Caco-2 (cell line): ENCODE results near the gene SCMH1. TPM values are rescaled to one million over a fixed set of nuclear protein-coding genes. Genes with fewer than 3 reads are reported as not detected.

Experiments
- BruUV-seq: library from RNA; stranded (reverse); fragments of 400-500 nt; replicated peaks from 2 replicates; lab custom pipeline; 2021; lab: Mats Ljungman, UMichigan
- CTCF ChIA-PET: fragments of 300-600 bp; sonication (Branson Sonifier 250); formaldehyde crosslinking; loops from one replicate; lab custom pipeline; 2022; ENCODE audit warnings: antibody characterized with exemption; lab: Charles Lee
- POLR2A ChIA-PET: fragments of 300-600 bp; sonication (Branson Sonifier 250); formaldehyde crosslinking; loops from one replicate; lab custom pipeline; 2022; ENCODE audit warnings: antibody characterized with exemption; lab: Charles Lee
- DNase-seq, 2 experiments: peaks; one replicate each; pipeline versions ENCODE4 v3.0.0 to v3.0.0-alpha.2; 2020 to 2022
- H3K27me3 ChIP-seq: replicated peaks from 2 replicates; pipeline ENCODE4 v1.6.0; 2011; ENCODE audit warnings: low read length; ENCODE audit not compliant: control insufficient read depth, insufficient read depth
- H3K36me3 ChIP-seq: 2 replicates; pipeline ENCODE4 v1.5.1; 2011; ENCODE audit warnings: low read length; ENCODE audit not compliant: control insufficient read depth, insufficient read depth
- H3K4me1 ChIP-seq: fragments of 250-450 bp; sonication (Bioruptor Pico); 2 replicates; pipeline ENCODE4 v1.5.1; 2020; ENCODE audit warnings: mild to moderate bottlenecking
- H3K4me3 ChIP-seq: 2 replicates; pipeline ENCODE4 v1.5.1; 2011; ENCODE audit warnings: low read depth, mild to moderate bottlenecking, control low read depth, low read length
- H3K9me3 ChIP-seq: fragments of 250-450 bp; sonication (Bioruptor Pico); 2 replicates; pipeline ENCODE4 v1.5.1; 2020; ENCODE audit warnings: mild to moderate bottlenecking, moderate library complexity
- H3K27ac Mint-ChIP-seq: one replicate; pipeline ENCODE4 v1.8.0; 2022; ENCODE audit warnings: mixed read lengths; ENCODE audit not compliant: unreplicated experiment
- H3K27me3 Mint-ChIP-seq: one replicate; pipeline ENCODE4 v1.8.0; 2022; ENCODE audit warnings: mixed read lengths; ENCODE audit not compliant: insufficient read depth, unreplicated experiment
- H3K36me3 Mint-ChIP-seq: one replicate; pipeline ENCODE4 v1.8.0; 2022; ENCODE audit warnings: mild to moderate bottlenecking, mixed read lengths; ENCODE audit not compliant: insufficient read depth, unreplicated experiment
- H3K4me1 Mint-ChIP-seq: one replicate; pipeline ENCODE4 v1.8.0; 2022; ENCODE audit warnings: low read depth, mixed read lengths; ENCODE audit not compliant: unreplicated experiment
- H3K4me3 Mint-ChIP-seq: one replicate; pipeline ENCODE4 v1.8.0; 2022; ENCODE audit warnings: mild to moderate bottlenecking, moderate library complexity, mixed read lengths; ENCODE audit not compliant: unreplicated experiment
- H3K9me3 Mint-ChIP-seq: one replicate; pipeline ENCODE4 v1.8.0; 2022; ENCODE audit warnings: mixed read lengths; ENCODE audit not compliant: unreplicated experiment
- CTCF ChIP-seq, 2 experiments: fragments of 200-600 bp in 1 of 2; IDR thresholded peaks; 1 replicate in 1 of 2; 2 replicates in 1 of 2; pipeline versions ENCODE4 v1.5.1 to v1.8.0; 2011 to 2022; ENCODE audit warnings: antibody characterized with exemption in 1 of 2, control low read depth in 1 of 2, inconsistent platforms in 1 of 2, low read depth in 1 of 2, low read length in 1 of 2, mild to moderate bottlenecking in 1 of 2, moderate library complexity in 1 of 2; ENCODE audit not compliant: insufficient read depth in 1 of 2, severe bottlenecking in 1 of 2, unreplicated experiment in 1 of 2
- intact Hi-C: fragments of 100-400 bp; cut with micrococcal nuclease; formaldehyde crosslinking; loops from one replicate; pipeline ENCODE4 v1.10.0; 2022; ENCODE audit not compliant: unreplicated experiment
- total RNA-seq: library from RNA; stranded (reverse); gene quantifications from 2 replicates; pipeline ENCODE4 v1.2.3, GENCODE V29; 2022

Gene SCMH1
- total RNA-seq, 1 experiment from 2014 or later, result 27.6 TPM

GRCh38 chr1:41167667-41168066 is 74.4 kb downstream of the SCMH1 start:
- Histone ChIP-seq H3K36me3 (no peaks in the 10 kb centered on the region), H3K4me3 (no peak overlapping the region), H3K27me3 (no peaks in the 10 kb centered on the region), H3K9me3 (no peaks in the 10 kb centered on the region), H3K4me1 (no peaks in the 10 kb centered on the region)
- Mint-ChIP-seq H3K4me1 (peaks cover 6% of the 10 kb centered on the region), H3K36me3 (peaks cover 4% of the 10 kb centered on the region), H3K4me3 (no peak overlapping the region), H3K9me3 (peaks cover 20% of the 10 kb centered on the region), H3K27me3 (no peaks in the 10 kb centered on the region), H3K27ac (no peak overlapping the region)
- ChIA-PET POLR2A (no interaction called here), CTCF (no interaction called here)
- TF ChIP-seq CTCF (IDR thresholded peaks at IDR 0.05; ENCODE audit: insufficient read depth in 1 of 2, low read depth in 1 of 2, low read length in 1 of 2, severe bottlenecking in 1 of 2, unreplicated experiment in 1 of 2), result no peak
- intact Hi-C loops, result no loop called here
- BruUV-seq, result no TSS peak
- no peak for DNase-seq

- H3K27ac Mint-ChIP-seq, result no peak overlapping the region
- BruUV-seq, result no TSS peak
- TF ChIP-seq CTCF (IDR thresholded peaks at IDR 0.05; ENCODE audit: insufficient read depth in 1 of 2, low read depth in 1 of 2, low read length in 1 of 2, severe bottlenecking in 1 of 2, unreplicated experiment in 1 of 2), result no peak
- Histone ChIP-seq H3K9me3 (no peaks in the 10 kb centered on the region), H3K4me1 (no peaks in the 10 kb centered on the region), H3K27me3 (no peaks in the 10 kb centered on the region), H3K4me3 (no peak overlapping the region), H3K36me3 (no peaks in the 10 kb centered on the region)
- peaks cover 8% of the 10 kb centered on the region for H3K36me3 Mint-ChIP-seq
- no peaks in the 10 kb centered on the region for H3K27me3 Mint-ChIP-seq
- CTCF ChIA-PET, result no interaction called here
- intact Hi-C loops, result no loop called here
- H3K9me3 Mint-ChIP-seq, result peaks cover 20% of the 10 kb centered on the region
- H3K4me3 Mint-ChIP-seq, result no peak overlapping the region
- H3K4me1 Mint-ChIP-seq, result no peaks in the 10 kb centered on the region
- no peak for DNase-seq
- POLR2A ChIA-PET, result no interaction called here
These were observed 77.4 kb downstream of the SCMH1 start for GRCh38 chr1:41164727-41165126.

- Histone ChIP-seq H3K27me3 (no peaks in the 10 kb centered on the region), H3K4me1 (no peaks in the 10 kb centered on the region), H3K36me3 (no peaks in the 10 kb centered on the region), H3K9me3 (no peaks in the 10 kb centered on the region), H3K4me3 (no peak overlapping the region)
- H3K27ac Mint-ChIP-seq, result no peak overlapping the region
- POLR2A ChIA-PET, result no interaction called here
- BruUV-seq, result no TSS peak
- H3K4me3 Mint-ChIP-seq, result no peak overlapping the region
- no peak for TF ChIP-seq CTCF (IDR thresholded peaks at IDR 0.05; ENCODE audit: insufficient read depth in 1 of 2, low read depth in 1 of 2, low read length in 1 of 2, severe bottlenecking in 1 of 2, unreplicated experiment in 1 of 2)
- intact Hi-C loops, result no loop called here
- H3K9me3 Mint-ChIP-seq, result peaks cover 4% of the 10 kb centered on the region
- peaks cover 12% of the 10 kb centered on the region for H3K36me3 Mint-ChIP-seq
- no peaks in the 10 kb centered on the region for H3K27me3 Mint-ChIP-seq
- H3K4me1 Mint-ChIP-seq, result no peaks in the 10 kb centered on the region
- CTCF ChIA-PET, result no interaction called here
- no peak for DNase-seq
These were observed 79.7 kb downstream of the SCMH1 start for GRCh38 chr1:41162441-41162840.
